Endothelial cell of umbilical vein (primary cell): ENCODE results near the gene PDSS2.

Experiments used
- CTCF ChIP-seq, 2 donors: IDR thresholded peaks; 1 replicate in 1 of 2; 2 replicates in 1 of 2; pipeline ENCODE4 v1.5.1; 2011; ENCODE audit warnings: low read length in 2 of 2, mild to moderate bottlenecking in 2 of 2, moderate library complexity in 2 of 2, control low read depth in 1 of 2, inconsistent platforms in 1 of 2, low read depth in 1 of 2; ENCODE audit not compliant: insufficient read depth in 1 of 2; ENCODE audit errors: extremely low read depth in 1 of 2
- MAX ChIP-seq: IDR thresholded peaks from 2 replicates; pipeline ENCODE4 v1.6.1; 2011; ENCODE audit not compliant: insufficient read depth, insufficient read length
- POLR2A ChIP-seq: IDR thresholded peaks from 2 replicates; pipeline ENCODE4 v1.6.1; 2012; ENCODE audit warnings: low read depth, mild to moderate bottlenecking, control low read depth, low read length
- POLR2AphosphoS5 ChIP-seq: IDR thresholded peaks from 2 replicates; pipeline ENCODE4 v1.6.1; 2012; ENCODE audit warnings: low read depth, mild to moderate bottlenecking, control low read depth, low read length, moderate library complexity; ENCODE audit not compliant: insufficient read depth

- TF ChIP-seq CTCF (IDR thresholded peaks at IDR 0.05; ENCODE audit: extremely low read depth in 1 of 2, insufficient read depth in 1 of 2, low read depth in 1 of 2, low read length in 2 of 2) (no peak), MAX (no peak), POLR2A (no peak), POLR2AphosphoS5 (no peak)
Observed at GRCh38 chr6:107122748-107123147, 336.6 kb downstream of the PDSS2 start.
